Measurements from ENCODE around the gene MAGOH. TPM values are rescaled to one million over a fixed set of nuclear protein-coding genes. Genes with fewer than 3 reads are reported as not detected.
"Not testable (repeated sequence)": the region's sequence is repeated elsewhere in the genome, so short reads cannot be mapped to it uniquely, and the experiment has no call there.

Gene MAGOH
- total RNA-seq, 1 donor, result 24.2 TPM

DNA sequence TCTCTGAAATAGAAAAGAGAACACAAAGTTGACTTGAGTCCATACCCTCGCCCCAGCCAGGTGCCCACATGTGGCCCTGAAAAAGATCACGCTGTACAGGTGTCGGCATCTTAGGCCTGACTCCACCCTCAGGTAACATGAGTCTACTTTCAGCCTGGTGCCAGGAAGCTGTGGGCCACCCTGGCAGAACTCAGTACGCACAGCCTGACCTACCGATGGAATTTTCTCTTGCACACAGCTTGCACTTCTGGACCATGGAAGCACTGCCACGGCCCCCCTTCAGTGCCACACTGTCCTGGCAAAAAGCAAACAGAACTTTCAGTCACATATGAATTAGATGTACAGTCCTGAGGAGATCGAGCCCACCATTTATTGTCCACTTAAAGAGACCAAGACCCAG lies 20.1 kb downstream of the MAGOH start:
- no peak overlapping the region for H3K4me3 ChIP-seq (ENCODE audit: low read depth, low read length)
- TF ChIP-seq, protein P1, sequence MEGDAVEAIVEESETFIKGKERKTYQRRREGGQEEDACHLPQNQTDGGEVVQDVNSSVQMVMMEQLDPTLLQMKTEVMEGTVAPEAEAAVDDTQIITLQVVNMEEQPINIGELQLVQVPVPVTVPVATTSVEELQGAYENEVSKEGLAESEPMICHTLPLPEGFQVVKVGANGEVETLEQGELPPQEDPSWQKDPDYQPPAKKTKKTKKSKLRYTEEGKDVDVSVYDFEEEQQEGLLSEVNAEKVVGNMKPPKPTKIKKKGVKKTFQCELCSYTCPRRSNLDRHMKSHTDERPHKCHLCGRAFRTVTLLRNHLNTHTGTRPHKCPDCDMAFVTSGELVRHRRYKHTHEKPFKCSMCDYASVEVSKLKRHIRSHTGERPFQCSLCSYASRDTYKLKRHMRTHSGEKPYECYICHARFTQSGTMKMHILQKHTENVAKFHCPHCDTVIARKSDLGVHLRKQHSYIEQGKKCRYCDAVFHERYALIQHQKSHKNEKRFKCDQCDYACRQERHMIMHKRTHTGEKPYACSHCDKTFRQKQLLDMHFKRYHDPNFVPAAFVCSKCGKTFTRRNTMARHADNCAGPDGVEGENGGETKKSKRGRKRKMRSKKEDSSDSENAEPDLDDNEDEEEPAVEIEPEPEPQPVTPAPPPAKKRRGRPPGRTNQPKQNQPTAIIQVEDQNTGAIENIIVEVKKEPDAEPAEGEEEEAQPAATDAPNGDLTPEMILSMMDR (IDR thresholded peaks at IDR 0.05; ENCODE audit: insufficient read depth, low read length), result no peak
- DNase-seq (ENCODE audit: low read depth), result no peak

DNA sequence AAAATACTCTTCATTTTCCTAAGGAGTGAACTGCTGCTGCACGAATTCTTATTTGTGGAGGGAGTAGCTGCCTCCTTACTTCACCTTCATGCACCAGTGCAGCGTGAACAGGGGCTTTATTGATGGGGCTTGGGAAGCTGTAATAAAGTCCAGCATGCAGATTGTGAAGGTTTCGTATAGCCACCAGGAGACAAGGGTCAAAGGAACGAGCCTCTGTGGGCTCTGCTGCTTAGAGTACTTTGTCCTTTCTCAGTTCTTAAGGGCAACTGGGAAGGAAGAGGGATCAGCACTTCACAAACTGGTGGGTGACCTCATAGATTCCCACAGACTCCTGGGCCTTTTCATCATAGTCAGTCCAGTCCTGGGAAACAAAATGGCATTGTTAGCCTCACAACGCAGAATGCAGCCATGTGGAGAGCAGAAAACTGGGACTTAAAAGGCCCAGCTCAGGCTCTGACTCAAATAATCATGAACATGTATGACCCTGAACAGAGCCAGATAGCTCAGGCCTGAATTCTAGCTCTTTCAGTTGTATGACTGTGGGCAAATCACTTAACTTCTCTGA lies 23.9 kb downstream of the MAGOH start:
- TF ChIP-seq, protein P1 (IDR thresholded peaks at IDR 0.05; ENCODE audit: insufficient read depth, low read length), result no peak
- H3K4me3 ChIP-seq (ENCODE audit: low read depth, low read length), result no peak overlapping the region
- DNase-seq (ENCODE audit: low read depth), result no peak

GRCh38 chr1:53210954-53211353 lies 27.4 kb downstream of the MAGOH start:
- DNase-seq (ENCODE audit: low read depth), result no peak
- H3K4me3 ChIP-seq (ENCODE audit: low read depth, low read length), result no peak overlapping the region
- TF ChIP-seq, protein P1 (IDR thresholded peaks at IDR 0.05; ENCODE audit: insufficient read depth, low read length), result no peak

DNA sequence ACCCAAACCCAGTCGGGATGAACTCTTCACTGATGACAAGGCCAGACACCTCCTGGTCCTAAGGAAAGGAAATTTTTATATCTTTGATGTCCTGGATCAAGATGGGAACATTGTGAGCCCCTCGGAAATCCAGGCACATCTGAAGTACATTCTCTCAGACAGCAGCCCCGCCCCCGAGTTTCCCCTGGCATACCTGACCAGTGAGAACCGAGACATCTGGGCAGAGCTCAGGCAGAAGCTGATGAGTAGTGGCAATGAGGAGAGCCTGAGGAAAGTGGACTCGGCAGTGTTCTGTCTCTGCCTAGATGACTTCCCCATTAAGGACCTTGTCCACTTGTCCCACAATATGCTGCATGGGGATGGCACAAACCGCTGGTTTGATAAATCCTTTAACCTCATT lies 28.0 kb downstream of the MAGOH start:
- no peak overlapping the region for H3K4me3 ChIP-seq (ENCODE audit: low read depth, low read length)
- no peak for DNase-seq (ENCODE audit: low read depth)
- TF ChIP-seq, protein P1 (IDR thresholded peaks at IDR 0.05; ENCODE audit: insufficient read depth, low read length), result no peak

- H3K4me3 ChIP-seq (ENCODE audit: low read depth, low read length), result no peak overlapping the region
- TF ChIP-seq, protein P1 (IDR thresholded peaks at IDR 0.05; ENCODE audit: insufficient read depth, low read length), result no peak
- DNase-seq (ENCODE audit: low read depth), result peak; percentile 88
These were observed 30.6 kb downstream of the MAGOH start for GRCh38 chr1:53207726-53208125.

- DNase-seq (ENCODE audit: low read depth), result peak; percentile 55
- no peak overlapping the region for H3K4me3 ChIP-seq (ENCODE audit: low read depth, low read length)
- TF ChIP-seq, protein P1 (IDR thresholded peaks at IDR 0.05; ENCODE audit: insufficient read depth, low read length), result no peak
These were observed 31.5 kb downstream of the MAGOH start for GRCh38 chr1:53206735-53207379.

DNA sequence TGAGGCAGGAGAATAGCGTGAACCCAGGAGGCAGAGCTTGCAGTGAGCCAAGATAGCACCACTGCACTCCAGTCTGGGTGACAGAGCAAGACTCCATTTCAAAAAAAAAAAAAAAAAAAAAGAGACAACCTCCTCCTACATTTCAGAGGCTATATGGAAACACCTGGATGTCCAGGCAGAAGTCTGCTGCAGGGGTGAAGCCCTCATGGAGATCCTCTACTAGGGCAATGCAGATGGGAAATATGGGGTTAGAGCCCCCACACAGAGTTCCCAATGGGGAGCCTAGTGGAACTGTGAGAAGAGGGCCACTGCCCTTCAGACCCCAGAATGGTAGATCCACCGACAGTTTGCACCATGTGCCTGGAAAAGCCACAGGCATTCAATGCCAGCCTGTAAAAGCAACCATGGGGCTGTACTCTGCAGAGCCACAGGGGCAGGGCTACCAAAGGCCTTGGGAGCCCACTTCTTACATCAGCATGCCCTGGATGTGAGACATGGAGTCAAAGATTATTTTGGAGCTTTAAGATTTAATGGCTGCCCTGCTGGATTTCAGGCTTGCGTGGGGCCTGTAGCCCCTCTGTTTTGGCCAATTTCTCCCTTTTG lies 32.1 kb downstream of the MAGOH start:
- DNase-seq (ENCODE audit: low read depth); H3K4me3 ChIP-seq (ENCODE audit: low read depth, low read length): not testable (repeated sequence)

- not testable (repeated sequence) for DNase-seq (ENCODE audit: low read depth); H3K4me3 ChIP-seq (ENCODE audit: low read depth, low read length)
These were observed 32.8 kb downstream of the MAGOH start for GRCh38 chr1:53205496-53205895.

All from fibroblast of the aortic adventitia (primary cell).